GM12864 (cell line): ENCODE results near the gene CCDC6.

Experiments
- DNase-seq: peaks from one replicate; pipeline ENCODE4 v3.0.0-alpha.2; 2011; ENCODE audit warnings: low read depth
- H3K4me3 ChIP-seq: 2 replicates; pipeline ENCODE4 v1.5.1; 2011; ENCODE audit warnings: mild to moderate bottlenecking, low read depth, low read length, control low read depth
- CTCF ChIP-seq: IDR thresholded peaks from 2 replicates; pipeline ENCODE4 v1.5.1; 2011; ENCODE audit warnings: low read depth, mild to moderate bottlenecking, moderate library complexity, low read length, control low read depth, inconsistent platforms; ENCODE audit errors: missing control alignments

The CCDC6 gene

GRCh38 chr10:59807629-59808620 lies 98.4 kb downstream of the CCDC6 start:
- H3K4me3 ChIP-seq, result no peak overlapping the region
- no peak for DNase-seq
- no peak for TF ChIP-seq CTCF

GRCh38 chr10:59805014-59805413 lies 101.3 kb downstream of the CCDC6 start:
- DNase-seq, result no peak
- TF ChIP-seq CTCF, result peak; percentile 50
- H3K4me3 ChIP-seq, result no peak overlapping the region

GRCh38 chr10:59804220-59804619 lies 102.1 kb downstream of the CCDC6 start:
- no peak for TF ChIP-seq CTCF
- H3K4me3 ChIP-seq, result no peak overlapping the region
- DNase-seq, result no peak

- DNase-seq, result no peak
- H3K4me3 ChIP-seq, result no peak overlapping the region
- TF ChIP-seq CTCF, result no peak
Observed at GRCh38 chr10:59803714-59804113, 102.6 kb downstream of the CCDC6 start.

- TF ChIP-seq CTCF, result no peak
- H3K4me3 ChIP-seq, result no peak overlapping the region
- no peak for DNase-seq
Observed at GRCh38 chr10:59801171-59801570, 105.2 kb downstream of the CCDC6 start.

- DNase-seq, result no peak
- H3K4me3 ChIP-seq, result no peak overlapping the region
- TF ChIP-seq CTCF, result no peak
Observed at GRCh38 chr10:59799421-59799820, 106.9 kb downstream of the CCDC6 start.

GRCh38 chr10:59793919-59794318 lies 112.4 kb downstream of the CCDC6 start:
- TF ChIP-seq CTCF, result no peak
- no peak overlapping the region for H3K4me3 ChIP-seq
- DNase-seq, result no peak
